GM15510 (cell line): Measurements from ENCODE around the gene HEY2.

ENCODE experiments used
- POLR2A ChIP-seq: IDR thresholded peaks from 3 replicates; pipeline ENCODE4 v1.6.1; 2011; ENCODE audit warnings: borderline replicate concordance; ENCODE audit not compliant: insufficient read length; ENCODE audit errors: extremely low read depth

Gene HEY2

DNA sequence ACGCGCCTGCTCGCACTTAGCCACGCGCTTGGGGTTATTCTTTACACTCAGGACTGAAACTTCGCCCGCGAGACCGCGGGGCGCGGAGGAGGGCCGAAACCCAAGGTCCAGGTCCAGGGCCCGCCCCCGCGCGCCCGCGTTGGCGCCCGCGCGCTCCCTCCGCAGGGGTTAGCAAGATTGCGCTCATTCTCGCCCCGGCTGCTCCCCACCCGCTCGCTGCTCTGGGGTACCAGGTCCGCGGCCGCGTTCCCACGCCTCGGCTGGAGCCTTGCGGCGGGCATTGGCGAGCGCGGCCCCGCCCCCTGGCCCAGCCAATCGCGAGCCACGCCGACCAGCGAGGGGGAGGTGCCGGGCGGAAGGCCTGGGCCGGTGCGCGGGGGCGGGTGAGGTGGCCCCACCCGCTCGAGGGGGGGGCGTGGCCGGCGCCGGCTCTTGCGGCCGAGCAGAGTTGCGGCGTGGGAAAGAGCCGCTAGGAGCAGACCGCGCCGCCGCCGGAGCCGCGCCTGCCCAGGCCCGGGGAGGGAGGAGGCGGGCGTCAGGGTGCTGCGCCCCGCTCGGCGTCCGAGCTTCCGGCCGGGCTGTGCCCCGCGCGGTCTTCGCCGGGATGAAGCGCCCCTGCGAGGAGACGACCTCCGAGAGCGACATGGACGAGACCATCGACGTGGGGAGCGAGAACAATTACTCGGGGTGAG, at the start of gene HEY2:
HEY2 (plus strand) TSS at position 460 of the 692 bp plus-strand sequence; CDS start at position 605, 145 bp downstream.
- peak; percentile 36 for TF ChIP-seq POLR2A

DNA sequence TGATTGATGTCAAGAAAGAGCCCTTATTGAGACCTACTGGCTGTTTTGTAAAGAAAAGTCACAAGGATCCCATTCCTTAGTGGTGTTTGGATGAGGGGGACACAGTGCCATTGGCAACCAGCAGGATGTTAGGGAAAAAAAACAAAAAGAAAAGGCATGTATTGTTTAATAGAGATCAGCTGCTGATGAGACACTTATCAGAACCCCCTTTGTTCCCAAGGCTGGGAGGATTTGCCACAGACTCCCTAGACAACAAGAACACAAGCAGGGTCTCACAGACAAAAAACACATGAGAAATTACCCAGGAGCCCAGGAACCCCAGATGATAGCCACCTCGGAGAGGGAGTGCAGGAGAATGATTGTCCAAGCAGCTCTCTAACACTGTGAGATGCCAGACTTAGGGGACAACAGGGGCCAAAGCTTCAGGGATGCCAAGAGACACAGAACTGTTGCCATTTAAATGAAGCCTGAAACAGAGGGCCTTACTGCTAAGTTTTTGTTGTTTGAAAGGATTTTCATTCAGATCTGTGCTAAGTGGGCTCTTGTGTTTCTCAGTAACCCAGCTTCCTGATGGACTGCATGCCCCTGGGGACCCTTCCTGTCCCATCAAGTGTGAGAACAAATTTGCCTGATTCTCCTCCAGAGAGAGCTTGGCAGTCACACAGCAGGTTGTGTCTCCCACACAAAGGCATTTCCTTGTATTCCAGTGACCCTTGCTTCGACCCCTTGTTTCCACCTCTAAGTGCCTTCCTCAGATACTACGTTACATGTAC, 48.7 kb upstream of the HEY2 start:
- TF ChIP-seq POLR2A, result no peak

DNA sequence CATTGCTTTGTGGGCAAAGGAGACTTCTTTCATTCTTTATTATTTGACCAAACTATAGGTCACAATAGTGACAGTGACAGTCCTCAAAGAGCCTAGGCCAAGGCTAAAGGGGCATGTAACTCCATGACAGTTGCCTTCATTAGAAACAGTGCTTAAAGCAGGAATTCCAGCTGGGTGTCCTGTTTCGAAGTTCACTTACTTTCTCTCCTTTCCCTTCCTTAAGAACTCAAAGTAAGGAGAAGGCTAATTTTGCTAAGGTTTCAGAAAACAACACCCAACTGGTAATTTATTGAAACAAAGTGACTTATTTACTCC, 48.1 kb upstream of the HEY2 start:
- no peak for TF ChIP-seq POLR2A

DNA sequence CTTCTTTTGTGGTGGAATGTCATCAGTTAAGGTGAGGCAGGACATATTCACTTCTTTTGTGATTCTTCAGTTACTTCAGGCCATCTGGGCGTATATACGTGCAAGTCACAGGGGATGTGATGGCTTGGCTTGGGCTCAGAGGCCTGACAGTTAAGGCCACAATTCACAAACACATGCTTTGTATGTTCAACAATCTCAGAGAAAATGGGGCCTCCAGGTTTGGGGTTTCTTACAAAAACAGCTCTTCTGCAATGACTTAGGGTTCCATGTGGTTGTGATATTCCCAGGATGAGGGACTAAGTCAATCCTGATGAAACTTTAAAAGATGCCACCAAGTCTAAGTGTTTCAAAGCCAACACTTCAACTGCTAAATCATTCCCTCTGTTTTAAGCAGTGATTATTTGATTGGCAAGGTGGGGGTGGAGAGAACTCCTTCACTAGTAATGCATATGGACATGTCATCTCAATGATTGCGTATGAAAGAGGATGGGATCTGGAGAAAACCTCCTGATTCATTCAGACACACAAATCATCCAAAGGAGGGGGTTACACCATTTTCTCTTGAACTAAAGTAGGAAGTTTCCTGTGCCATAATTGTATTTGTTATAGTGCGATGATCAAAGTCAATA, 41.7 kb upstream of the HEY2 start:
- TF ChIP-seq POLR2A, result no peak

DNA sequence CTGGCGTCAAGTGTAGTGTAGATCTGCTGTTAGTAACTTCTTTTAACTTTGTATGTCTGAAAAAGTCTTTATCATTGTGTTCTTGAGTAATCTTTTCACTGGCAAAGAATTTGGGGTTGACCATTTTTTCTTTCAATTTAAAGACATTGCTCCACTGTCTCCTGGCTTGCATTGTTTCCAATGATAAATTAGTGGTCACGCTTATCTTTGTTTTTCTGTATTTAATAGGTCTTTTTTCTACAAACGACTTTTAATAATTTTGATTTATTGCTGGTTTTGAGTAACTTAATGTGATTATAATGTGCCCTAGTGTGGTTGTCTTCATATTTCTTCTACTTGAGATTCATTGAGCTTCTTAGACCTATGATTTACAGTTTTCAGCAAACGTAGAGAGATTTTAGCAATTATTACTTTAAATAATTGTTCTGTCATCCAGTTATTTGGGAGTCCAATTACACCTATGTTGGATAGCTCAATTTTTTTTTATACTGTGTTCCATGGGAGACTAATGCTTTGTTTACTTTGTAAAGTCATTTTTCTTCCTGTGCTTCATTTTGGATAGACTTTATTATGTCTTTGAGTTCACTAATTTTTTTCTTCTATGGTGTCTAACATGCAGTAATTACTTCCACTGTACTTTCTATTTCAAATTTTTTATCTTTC, 38.3 kb upstream of the HEY2 start:
- TF ChIP-seq POLR2A, result no peak

DNA sequence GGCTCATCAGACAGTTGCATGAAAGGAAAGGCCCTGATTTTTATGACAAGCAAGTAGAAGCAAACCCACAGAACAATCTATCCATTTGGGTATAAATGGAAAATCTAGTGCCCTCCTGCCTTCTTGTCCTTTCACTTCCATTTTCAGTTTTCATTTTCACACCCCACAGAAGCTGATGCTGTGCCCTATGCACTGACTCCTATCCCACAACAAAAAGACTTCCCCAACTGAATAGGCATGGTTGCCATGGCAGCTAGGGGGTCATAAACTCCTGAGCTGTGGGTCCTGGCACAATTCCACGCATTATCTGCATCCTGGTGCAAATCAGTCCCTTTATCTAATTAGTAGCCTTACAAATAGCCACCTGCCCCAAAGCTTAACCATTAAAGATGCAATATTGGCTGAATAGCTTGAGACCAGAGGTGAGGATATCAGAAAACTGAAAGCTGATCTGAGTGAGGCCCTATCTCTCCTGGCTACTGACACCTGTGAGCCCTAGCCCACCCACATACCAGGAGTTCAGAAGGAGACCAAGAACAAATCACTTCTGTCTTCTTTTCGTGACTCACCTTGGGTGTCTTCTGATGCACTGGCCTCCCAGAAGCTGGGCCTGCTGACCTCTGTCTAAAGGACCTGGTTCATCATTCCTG, 34.9 kb upstream of the HEY2 start:
- TF ChIP-seq POLR2A, result no peak

DNA sequence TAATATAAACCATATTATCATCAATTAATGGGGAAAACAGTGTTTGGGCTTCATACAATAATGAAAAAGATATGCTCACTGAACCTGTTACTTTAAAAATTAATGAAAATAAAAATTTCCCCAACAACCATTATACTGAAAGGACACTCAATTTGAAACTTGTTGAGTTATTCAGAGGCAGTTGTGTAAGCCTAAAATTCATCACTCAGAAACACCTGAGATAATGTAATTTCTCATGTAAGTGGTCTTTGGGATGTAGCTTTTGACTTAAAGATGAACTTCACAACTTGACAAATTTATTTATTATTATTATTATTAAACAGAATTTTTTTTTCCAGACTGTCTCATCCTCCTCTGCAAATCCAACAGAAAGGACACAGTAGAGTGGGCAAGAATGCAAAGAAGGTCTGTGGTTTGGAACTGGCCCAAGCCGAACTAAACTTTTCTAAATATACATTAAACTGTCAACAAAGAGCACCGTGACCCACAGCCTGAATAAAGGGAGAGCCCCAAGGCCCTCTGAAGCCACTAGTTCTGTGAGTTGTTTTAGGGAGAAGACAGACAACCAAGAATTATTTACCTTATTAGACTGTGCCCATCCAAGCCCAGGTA, 32.2 kb upstream of the HEY2 start:
- no peak for TF ChIP-seq POLR2A

DNA sequence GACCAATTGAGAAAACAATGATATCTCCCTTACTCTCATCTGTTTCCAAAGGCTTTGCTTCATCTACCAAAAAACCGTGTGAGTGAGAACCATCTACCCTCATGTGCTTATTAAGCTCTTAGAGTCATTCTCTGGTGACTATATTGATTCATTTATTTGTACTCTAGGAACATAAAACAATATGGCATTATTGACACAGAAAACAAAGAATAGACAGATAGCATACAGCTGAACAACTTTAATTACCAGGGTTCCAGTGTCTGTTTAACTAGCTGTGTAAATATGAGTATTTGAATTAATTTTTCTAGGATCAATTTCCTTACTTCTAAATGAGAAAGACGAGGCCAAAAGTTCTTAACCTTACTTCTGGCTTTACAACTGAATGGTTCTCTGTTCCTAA, 31.3 kb upstream of the HEY2 start:
- TF ChIP-seq POLR2A, result no peak

DNA sequence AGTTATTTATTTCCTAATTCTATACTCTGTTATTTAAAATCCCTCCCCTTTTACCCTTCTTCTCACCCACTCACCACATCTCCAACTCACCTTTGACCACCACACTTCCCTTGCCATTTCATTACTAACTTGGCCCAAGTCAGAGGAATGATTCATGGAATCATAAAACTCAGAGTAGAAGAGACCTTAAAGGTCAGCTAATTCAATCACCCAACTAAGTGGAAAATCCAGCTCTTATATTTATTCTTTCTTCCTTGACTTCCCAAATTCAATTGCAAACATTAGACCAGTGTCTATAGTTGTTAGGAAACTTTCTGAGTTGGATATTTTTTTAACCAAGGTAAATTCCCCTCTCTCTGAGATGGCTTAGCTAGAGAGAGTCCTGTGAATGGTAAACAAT, 26.5 kb upstream of the HEY2 start:
- no peak for TF ChIP-seq POLR2A

DNA sequence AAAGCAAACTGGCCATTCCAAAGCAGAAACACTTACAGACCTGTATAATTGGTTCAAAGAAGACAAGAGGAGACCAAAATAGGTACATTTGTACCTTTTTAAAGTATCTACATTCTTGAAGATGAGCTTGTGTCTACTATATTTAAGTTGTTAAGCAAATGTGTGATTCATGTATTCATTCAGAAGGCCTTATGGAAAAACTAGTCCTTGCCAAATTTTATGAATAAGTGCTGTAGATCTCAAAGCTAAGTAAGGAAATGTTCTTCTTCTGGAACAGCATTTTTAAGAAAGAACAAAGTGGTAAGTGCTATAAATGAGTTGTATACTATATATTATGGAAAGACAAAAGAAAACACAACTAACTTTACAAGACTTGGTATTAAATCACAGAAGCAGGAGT, 22.2 kb upstream of the HEY2 start:
- no peak for TF ChIP-seq POLR2A

DNA sequence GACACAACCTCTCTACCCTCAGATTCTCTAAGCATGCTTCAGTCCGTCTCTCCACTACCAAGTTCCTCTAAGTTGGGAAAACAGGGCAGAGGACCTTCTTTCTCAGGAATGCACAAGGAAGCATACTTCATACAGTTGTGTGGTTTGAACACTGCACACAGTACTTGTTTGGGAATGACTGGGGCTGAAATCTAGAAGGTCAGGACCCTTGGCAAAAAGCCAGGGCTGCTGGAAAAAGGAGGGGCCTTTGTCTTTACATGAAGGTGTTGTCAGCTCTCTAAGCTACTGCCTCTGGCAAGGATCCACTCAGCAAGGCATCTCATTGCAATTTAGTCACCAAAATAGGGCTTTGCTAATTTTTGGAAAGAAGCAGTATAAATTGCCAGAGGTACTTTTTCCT, 20.7 kb upstream of the HEY2 start:
- TF ChIP-seq POLR2A, result no peak

DNA sequence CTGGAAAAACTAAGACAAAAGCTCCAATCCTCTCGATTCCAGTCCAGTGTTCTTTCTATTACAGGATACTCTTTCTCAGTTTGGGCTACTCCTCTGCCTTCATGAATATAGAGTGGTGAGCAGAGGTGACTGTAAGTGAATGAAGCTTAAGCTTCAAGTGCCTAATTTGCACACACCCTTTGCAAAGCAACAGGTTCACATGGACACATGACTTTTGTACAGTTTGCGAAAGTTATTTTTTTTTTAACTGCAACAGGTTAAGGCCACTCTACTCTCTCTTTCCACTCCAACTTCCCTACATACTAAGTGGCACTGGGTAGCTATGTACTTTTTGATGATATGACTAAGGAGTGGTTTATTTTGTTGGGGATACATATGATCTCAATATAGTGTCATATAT, 19.4 kb upstream of the HEY2 start:
- TF ChIP-seq POLR2A, result no peak

DNA sequence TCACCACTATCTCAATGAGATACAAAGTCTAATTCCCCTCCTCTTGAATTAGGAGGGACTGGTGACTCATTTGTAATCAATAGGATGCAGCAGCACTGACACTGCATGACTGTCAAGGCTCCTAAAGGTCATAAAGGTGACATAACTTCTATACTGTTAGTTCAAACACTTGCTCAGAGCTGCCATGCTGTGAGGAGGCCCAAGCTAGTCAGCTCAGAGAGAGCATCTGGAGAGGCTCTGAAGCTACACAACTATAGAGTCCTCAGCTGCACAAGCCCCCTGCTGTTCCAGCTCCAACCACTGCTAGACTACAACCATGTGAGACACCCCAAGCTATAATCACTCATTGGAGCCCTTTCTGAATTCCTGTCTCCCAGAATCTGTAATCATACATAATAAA, 17.0 kb upstream of the HEY2 start:
- TF ChIP-seq POLR2A, result no peak

DNA sequence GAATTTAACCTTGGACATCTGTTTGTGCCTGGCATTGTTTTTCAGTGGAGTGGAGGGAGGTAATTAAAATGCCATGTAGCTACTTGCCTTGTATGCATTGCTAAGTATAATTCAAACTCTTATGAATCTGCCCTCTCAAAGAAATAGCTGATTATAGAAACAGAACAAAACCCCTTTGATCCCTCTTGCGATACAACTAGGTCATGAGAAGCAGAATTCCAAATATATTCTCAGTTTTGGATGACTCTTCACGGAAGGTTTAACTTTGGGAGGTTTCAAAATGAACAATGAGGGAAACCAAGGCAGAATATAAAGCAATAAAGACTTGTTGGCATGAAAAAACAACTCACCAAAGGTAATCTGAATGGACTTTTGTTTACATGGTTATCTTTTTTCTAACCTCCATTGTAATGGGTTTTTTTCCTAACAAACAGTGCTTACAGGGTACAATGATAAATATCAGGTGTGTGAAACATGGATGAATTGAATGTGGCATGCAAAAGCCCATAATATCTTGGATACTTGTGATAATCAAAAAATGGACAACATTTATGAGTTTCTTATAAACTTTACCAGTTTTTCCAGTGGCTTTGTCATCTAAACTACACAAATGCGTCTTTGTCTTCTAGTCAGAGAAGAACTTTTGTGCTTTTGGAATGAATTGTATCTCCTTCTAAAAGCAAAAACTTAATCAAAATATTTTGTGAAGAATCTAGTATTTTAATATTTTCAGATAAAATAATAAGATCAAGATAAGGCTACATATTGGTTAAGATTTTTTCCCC, 15.7 kb upstream of the HEY2 start:
- no peak for TF ChIP-seq POLR2A
